Activated T-helper 1 cell treated with anti-CD3 and anti-CD28 coated beads, Interleukin-12 subunit alpha, Interleukin-12 subunit beta, Interleukin-2, Interleukin-4 antibody, amounts not matched to agents 30 ng/mL and 10 ng/mL and 1 ng/mL, durations not matched to agents 14 hours and 24 hours and 36 hours (primary cell): ENCODE measurements around the gene PKM. TPM values are rescaled to one million over a fixed set of nuclear protein-coding genes. Genes with fewer than 3 reads are reported as not detected.

Source experiments
- DNase-seq: peaks from one replicate; pipeline ENCODE4 v3.0.0; 2021; ENCODE audit warnings: low spot score
- H3K27ac Mint-ChIP-seq: one replicate; pipeline ENCODE4 v1.8.0; 2021; ENCODE audit warnings: mild to moderate bottlenecking, mixed read lengths
- H3K27me3 Mint-ChIP-seq: one replicate; pipeline ENCODE4 v1.8.0; 2022; ENCODE audit warnings: mild to moderate bottlenecking, moderate library complexity, mixed read lengths; ENCODE audit not compliant: insufficient read depth
- H3K36me3 Mint-ChIP-seq: one replicate; pipeline ENCODE4 v1.8.0; 2021; ENCODE audit warnings: low read depth, mixed read lengths
- H3K4me1 Mint-ChIP-seq: one replicate; pipeline ENCODE4 v1.8.0; 2021; ENCODE audit warnings: low read depth, mixed read lengths
- H3K4me3 Mint-ChIP-seq: one replicate; pipeline ENCODE4 v1.8.0; 2021; ENCODE audit warnings: mild to moderate bottlenecking, moderate library complexity, mixed read lengths
- H3K9me3 Mint-ChIP-seq: one replicate; pipeline ENCODE4 v1.8.0; 2021; ENCODE audit warnings: mixed read lengths
- intact Hi-C: fragments of 100-400 bp; cut with micrococcal nuclease; formaldehyde crosslinking; loops from one replicate; pipeline ENCODE4 v1.15.1; 2024
- total RNA-seq: library from RNA; stranded (reverse); gene quantifications from 2 replicates; pipeline ENCODE4 v1.2.3, GENCODE V29; 2022

The PKM gene
- total RNA-seq, 1 donor from 2014 or later = 2,442 TPM

DNA sequence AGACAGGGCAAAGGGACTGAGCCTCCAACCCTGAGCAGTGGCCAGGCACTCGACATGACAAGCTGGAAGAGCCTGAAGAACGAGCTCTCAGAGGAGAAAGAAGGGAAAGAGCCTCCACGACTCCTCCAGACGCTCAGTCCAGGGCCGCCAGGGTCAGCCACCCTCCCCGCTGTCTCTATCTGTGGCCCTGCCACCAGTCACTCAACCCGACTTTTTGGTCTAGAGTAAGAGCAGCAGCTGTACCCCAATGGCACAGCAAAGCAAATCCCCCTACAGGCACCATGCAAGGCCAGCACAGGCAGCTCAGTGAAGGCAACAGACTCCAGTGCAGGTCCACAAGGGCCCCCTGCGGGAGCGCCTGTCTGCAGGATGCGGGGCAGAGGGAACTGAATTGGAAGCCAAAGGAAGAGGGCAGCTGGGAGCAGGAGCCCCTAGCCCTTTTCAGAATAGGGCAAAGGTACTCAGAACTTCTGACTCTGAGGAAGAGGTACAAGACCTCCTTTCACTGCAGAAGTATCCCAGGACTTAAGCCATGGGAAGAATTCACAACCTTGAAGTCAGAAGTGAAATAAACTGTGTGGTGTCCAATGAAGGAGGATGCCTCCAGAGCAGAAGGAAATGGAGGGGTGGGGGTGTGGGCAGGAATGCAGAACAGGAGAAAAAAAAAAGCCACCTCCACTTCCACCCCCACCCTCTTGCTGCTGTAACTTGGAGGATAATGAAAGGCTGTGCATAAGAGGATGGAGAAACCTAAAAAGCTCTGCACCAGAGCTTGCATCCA, 24.9 kb downstream of the PKM start:
- Mint-ChIP-seq H3K27me3 (no peaks in the 10 kb centered on the region), H3K4me3 (no peak overlapping the region), H3K9me3 (no peaks in the 10 kb centered on the region), H3K27ac (peak overlapping the region; percentile 61), H3K36me3 (peaks cover 78% of the 10 kb centered on the region), H3K4me1 (peaks cover 48% of the 10 kb centered on the region)
- intact Hi-C loops = no loop called here
- DNase-seq = no peak

DNA sequence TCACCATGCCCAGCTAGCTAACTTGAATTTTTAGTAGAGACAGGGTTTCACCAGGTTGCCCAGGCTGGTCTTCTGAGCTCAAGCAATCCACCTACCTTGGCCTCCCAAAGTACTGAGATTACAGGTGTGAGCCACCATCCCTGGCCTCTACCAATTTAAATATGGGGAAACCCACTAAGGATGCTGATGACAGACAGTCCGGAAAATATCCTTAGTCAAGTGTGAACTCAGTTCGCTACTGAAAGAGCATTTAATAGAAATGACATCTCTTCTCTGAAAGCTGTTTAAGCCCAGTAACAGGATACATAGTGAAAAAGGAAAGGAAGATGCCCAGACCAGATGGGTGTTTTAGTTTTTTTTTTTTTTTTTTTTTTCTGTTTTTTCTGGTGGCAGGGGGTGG, 25.7 kb downstream of the PKM start:
- Mint-ChIP-seq H3K27ac (peak overlapping the region; percentile 61), H3K4me3 (no peak overlapping the region)
- intact Hi-C loops = no loop called here

DNA sequence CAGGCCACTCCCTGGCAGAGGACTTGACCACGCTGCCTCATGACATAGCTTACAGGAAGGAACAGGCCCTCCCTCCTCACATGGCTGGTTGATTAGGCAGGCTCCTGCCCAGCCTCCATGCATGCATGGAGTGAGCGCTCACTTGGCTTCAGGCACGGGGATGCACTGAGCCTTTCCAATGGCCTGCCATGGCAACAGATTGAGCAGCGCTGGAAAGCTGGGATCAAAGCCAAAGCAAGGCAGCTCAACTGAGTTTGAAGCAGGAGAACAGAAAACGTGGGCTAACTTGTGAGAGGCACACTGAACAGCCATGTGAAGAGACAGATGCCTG, 27.5 kb downstream of the PKM start:
- Mint-ChIP-seq H3K27me3 (peaks cover 3% of the 10 kb centered on the region), H3K4me3 (peak overlapping the region; percentile 5), H3K36me3 (peaks cover 79% of the 10 kb centered on the region)

More for the DNA sequence above, 25.7 kb downstream of the PKM start:
- Mint-ChIP-seq H3K36me3 (peaks cover 78% of the 10 kb centered on the region), H3K4me1 (peaks cover 50% of the 10 kb centered on the region), H3K27me3 (no peaks in the 10 kb centered on the region), H3K9me3 (no peaks in the 10 kb centered on the region)
- no peak for DNase-seq

DNA sequence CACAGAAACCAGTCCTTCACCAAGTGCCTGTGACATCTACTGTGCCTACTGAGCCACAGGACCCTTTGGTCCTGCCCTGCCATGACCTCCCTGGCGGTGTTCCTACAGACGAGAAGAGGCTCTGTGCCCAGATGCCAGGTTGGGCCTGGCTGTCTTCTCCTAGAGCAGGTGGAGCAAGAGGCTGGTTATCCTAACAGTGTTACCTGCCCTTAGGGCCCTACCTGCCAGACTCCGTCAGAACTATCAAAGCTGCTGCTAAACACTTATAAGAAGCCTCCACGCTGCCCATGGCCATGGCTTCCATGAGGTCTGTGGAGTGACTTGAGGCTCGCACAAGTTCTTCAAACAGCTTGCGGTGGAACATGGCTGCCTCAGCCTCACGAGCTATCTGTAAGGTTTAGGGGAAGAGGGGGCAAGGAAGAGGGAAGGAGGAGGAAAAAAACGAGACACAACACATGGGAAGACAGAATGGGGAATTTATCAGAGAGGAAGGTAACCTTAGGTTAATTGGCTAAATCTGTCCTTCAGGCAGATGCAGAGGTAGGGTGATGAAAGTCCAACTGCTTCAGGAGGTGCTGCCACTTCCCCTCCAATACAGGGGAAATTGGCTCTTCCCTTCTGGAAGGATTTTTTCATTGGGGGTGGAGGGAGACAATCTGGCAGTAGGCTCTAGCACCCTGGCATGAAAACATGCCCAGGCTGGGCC, 28.0 kb downstream of the PKM start:
- H3K4me1 Mint-ChIP-seq = peaks cover 53% of the 10 kb centered on the region
- H3K9me3 Mint-ChIP-seq = no peaks in the 10 kb centered on the region
- no peak for DNase-seq
- intact Hi-C loops = no loop called here
- H3K27me3 Mint-ChIP-seq = peaks cover 3% of the 10 kb centered on the region
- H3K4me3 Mint-ChIP-seq = no peak overlapping the region
- H3K27ac Mint-ChIP-seq = peak overlapping the region; percentile 37
- peaks cover 80% of the 10 kb centered on the region for H3K36me3 Mint-ChIP-seq

More for the DNA sequence above, 27.5 kb downstream of the PKM start:
- Mint-ChIP-seq H3K4me1 (peaks cover 55% of the 10 kb centered on the region), H3K27ac (no peak overlapping the region), H3K9me3 (no peaks in the 10 kb centered on the region)
- intact Hi-C loops = no loop called here
- no peak for DNase-seq

DNA sequence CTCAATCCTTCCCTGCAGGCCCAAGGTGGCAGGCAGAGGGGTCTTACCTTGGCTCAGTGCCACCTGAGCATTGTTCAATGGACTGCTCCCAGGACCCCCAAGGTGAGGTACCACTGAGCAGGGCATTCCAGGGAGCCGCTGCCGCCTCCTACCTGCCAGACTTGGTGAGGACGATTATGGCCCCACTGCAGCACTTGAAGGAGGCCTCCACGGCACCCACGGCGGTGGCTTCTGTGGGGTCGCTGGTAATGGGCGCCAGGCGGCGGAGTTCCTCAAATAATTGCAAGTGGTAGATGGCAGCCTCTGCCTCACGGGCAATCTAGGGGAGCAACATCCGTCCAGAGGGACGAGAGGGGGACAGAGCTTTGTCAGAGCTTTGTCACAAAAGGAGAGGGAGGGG, 28.7 kb downstream of the PKM start:
- no peak for DNase-seq
- intact Hi-C loops = no loop called here
- H3K9me3 Mint-ChIP-seq = no peaks in the 10 kb centered on the region
- peaks cover 51% of the 10 kb centered on the region for H3K4me1 Mint-ChIP-seq
- peaks cover 76% of the 10 kb centered on the region for H3K36me3 Mint-ChIP-seq
- H3K27me3 Mint-ChIP-seq = peaks cover 3% of the 10 kb centered on the region
- no peak overlapping the region for H3K4me3 Mint-ChIP-seq
- no peak overlapping the region for H3K27ac Mint-ChIP-seq

DNA sequence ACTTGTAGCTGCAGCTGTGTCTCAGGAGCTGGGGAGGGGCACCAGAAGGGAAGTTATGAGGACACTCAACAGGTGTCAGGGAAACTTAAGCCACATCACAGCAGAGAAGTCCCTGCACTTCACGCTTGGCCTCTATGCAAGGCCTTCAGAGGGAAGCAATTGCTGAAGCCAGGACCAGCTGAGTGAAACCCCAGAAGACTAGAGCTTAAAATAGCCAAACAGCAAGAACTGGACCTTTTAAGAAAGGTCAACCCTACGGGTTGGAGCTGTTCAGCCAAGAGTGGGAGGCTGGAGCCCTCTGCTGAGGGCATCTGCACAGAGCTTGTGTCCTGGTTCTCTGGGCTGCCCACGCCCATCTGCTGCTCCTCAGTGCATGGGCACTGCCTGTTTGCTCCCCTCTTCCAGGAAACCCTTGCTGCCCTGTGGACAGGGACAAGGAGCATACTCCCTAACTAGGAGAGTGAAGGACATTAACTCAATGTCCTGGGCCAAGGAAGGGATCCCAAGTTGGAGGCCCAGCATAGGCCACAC, 29.5 kb downstream of the PKM start:
- intact Hi-C loops = loop anchor here (1.0 kb wide), 1 partner anchor 8 kb away; no protein-coding TSS in a partner anchor
- no peak for DNase-seq
- Mint-ChIP-seq H3K9me3 (no peaks in the 10 kb centered on the region), H3K36me3 (peaks cover 69% of the 10 kb centered on the region), H3K27me3 (peaks cover 3% of the 10 kb centered on the region), H3K27ac (no peak overlapping the region), H3K4me1 (peaks cover 44% of the 10 kb centered on the region), H3K4me3 (no peak overlapping the region)

DNA sequence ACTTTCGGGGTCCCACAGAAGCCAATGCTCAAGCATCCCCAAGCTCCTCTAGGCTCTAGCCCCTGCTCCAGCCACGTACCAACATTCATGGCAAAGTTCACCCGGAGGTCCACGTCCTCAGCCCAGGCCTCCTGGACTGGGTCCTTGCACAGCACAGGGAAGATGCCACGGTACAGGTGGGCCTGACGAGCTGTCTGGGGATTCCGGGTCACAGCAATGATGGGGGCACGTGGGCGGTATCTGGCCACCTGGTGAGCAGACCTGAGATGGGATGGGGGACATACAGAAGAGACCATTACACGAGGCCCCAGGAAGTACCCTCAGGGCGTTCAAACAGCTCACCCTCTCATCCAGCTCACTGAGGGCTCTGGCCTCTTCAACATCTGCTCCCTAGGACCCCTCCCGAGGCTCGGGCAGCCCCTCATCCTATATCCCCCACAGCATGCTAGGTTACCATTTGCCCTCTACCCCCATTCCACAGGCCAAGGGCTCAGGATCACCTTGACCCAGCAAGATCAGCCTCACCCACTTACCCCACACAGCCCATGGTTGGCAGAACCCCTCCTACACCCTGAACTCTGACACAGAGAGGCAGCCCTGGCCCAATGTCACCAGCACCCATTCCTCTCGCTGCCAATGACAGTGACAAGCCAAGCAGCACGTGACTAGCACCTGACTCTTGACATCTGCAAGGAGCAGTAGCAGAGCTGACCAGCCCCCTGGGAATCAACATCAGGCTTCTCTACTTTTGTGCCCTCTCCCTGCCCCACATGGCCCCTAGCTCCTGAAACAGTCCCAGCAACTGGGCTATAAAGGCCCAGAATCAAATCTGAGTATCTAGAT, 30.4 kb downstream of the PKM start:
- H3K4me1 Mint-ChIP-seq = peaks cover 44% of the 10 kb centered on the region
- H3K27me3 Mint-ChIP-seq = peaks cover 3% of the 10 kb centered on the region
- H3K4me3 Mint-ChIP-seq = no peak overlapping the region
- DNase-seq = no peak
- peak overlapping the region; percentile 63 for H3K27ac Mint-ChIP-seq
- intact Hi-C loops = loop anchor here (1.0 kb wide), 1 partner anchor 9 kb away; no protein-coding TSS in a partner anchor
- no peaks in the 10 kb centered on the region for H3K9me3 Mint-ChIP-seq
- H3K36me3 Mint-ChIP-seq = peaks cover 63% of the 10 kb centered on the region

DNA sequence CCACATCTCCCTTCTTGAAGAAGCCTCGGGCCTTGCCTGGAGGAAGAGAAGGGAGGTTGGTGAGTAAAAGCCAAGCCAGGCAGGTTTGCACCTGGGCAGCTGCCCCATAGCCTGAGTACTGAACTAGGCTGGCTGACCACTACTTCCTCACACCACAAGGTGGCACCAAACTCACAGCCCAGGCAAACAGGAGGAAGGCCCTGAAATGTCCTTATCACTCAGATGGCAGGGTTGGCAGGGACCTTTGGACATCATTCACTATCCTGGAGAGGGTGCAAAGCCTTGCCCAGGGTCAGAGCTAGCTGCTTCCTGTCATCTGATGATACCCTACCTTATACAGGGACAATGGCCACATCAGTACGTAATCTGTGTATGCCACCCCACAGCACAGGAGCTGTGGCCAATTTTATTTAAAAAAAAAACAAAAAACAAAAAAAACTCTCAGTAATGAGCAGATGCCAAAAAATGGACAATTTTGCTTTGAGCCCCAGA, 31.2 kb downstream of the PKM start:
- Mint-ChIP-seq H3K27ac (no peak overlapping the region), H3K4me1 (peaks cover 39% of the 10 kb centered on the region), H3K27me3 (peaks cover 3% of the 10 kb centered on the region), H3K9me3 (no peaks in the 10 kb centered on the region), H3K4me3 (peak overlapping the region; percentile 5), H3K36me3 (peaks cover 54% of the 10 kb centered on the region)
- peak; percentile 60 for DNase-seq
- intact Hi-C loops = loop anchor here (1.0 to 2.0 kb wide), 3 partner anchors 27 to 87 kb away; partner anchors contain the start of gene PARP6

DNA sequence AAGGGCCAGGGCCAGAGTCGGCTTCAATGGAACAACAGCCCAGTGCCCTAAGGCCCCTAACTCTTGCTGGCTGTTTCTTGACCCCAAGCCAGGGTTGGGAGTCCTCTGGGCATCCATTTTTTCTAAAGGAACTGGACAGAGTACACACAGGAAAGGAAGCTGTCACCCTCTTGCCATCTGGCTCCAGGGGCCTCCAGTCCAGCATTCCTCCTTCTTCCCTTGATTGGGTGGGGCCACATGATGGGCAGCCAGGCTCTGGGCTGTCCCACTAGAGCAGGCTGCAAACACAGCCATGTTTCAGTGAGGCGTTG, 31.8 kb downstream of the PKM start:
- intact Hi-C loops = loop anchor here (1.0 to 2.0 kb wide), 3 partner anchors 27 to 87 kb away; partner anchors contain the start of gene PARP6
- peaks cover 5% of the 10 kb centered on the region for H3K27me3 Mint-ChIP-seq
- DNase-seq = no peak
- peaks cover 48% of the 10 kb centered on the region for H3K36me3 Mint-ChIP-seq
- H3K9me3 Mint-ChIP-seq = no peaks in the 10 kb centered on the region
- H3K4me3 Mint-ChIP-seq = no peak overlapping the region
- peaks cover 33% of the 10 kb centered on the region for H3K4me1 Mint-ChIP-seq
- no peak overlapping the region for H3K27ac Mint-ChIP-seq

DNA sequence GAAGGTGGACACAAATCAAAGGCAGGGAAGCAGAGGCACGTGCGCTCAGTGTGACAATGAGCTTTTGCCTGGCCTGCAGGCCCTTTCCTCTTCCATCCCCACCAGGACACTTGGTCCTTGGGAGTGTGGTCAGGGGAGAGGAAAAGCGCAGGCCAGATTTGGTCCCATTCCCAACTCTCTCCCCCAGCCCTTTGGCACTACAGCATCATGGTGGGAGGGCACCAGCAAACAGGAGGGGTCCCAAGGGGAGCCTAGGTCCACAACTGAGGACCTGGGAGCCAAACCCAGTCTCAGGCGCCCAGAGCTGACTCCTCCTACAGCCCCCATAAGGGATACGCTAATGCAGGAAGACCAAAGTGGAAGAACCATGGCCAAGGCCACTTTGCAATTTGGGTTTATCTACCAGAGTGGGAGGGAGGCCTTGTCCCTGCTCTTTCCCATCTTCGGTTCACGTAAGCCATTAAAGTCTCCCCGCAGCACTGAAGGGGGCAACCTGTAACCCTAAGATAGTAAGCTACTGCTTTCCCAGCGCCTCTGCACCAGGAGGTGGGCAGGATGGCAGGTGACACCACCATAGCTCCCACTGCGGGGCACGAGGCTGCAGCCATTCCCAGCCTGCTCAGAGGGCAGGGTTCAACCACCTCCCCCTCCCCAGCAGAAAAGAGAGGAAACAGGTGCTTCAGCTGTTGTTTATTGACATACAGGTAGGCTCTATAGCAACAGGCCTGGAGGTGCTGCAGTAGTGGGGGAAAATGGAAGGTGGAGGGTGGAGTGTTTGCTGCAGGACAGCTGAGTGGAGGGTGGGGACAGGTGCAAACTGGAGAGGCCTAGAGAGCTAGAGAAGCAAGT, 32.4 kb downstream of the PKM start:
- intact Hi-C loops = loop anchor here (1.0 to 2.0 kb wide), 3 partner anchors 28 to 88 kb away; partner anchors contain the start of gene PARP6
- peak overlapping the region; percentile 69 for H3K4me3 Mint-ChIP-seq

DNA sequence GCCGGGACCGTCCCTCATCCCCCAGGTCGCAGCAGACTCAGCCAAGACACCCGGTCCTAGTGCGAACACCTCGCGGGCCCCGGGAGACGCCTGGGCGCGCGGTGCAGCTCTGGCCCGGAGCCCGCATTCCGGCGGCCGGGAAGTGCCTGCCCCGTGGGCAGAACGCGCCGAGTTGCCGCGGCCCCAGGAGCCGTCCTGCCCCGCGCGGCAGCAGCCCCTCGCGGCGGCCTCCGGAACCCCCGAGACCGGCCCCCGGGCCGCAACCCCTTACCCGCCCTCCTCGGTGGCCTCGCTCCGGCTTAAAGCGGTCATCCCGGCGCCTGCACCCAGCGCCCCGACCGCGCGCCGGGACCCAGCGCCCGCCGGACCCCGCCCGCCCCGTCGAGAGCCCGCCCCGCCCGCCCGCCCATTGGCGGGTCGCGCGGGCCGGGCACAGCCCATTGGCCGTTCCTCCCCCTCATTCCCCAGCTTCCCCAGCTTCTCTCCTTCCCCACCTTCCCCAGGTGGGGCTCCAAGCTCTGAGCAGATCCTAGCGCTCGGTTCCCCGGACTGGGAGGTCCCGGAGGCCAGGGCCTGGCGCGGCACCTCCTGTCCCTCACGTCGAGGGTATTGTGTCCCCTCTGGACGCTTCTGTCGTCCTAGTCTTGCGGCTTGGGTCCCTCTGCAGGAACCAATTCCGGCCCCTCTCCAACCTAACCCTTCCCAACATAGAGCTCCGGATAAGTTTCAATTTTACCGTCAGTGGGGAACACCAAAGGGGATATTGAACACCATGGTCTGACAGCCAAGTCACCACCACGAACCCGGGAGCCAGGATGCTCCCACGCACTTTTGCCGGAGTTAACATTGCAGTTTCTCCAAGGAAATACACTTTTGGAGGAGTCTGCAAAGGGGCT, 33.3 kb downstream of the PKM start, which contains the start of gene GRAMD2A:
GRAMD2A (minus strand) TSS at position 328 of the 896 bp plus-strand sequence.
- Mint-ChIP-seq H3K4me1 (peaks cover 25% of the 10 kb centered on the region), H3K9me3 (no peaks in the 10 kb centered on the region), H3K27me3 (peaks cover 11% of the 10 kb centered on the region), H3K36me3 (peaks cover 33% of the 10 kb centered on the region), H3K4me3 (peak within 1 kb of the TSS; percentile 69), H3K27ac (peak within 1 kb of the TSS; percentile 74)
- intact Hi-C loops = loop anchor here (2.0 kb wide), 1 partner anchor 75 kb away; the partner anchor contains the start of gene PARP6
- DNase-seq = no peak

More for the DNA sequence above, 32.4 kb downstream of the PKM start:
- Mint-ChIP-seq H3K36me3 (peaks cover 42% of the 10 kb centered on the region), H3K27me3 (peaks cover 10% of the 10 kb centered on the region), H3K4me1 (peaks cover 27% of the 10 kb centered on the region), H3K27ac (peak overlapping the region; percentile 74), H3K9me3 (no peaks in the 10 kb centered on the region)
- no peak for DNase-seq
